H1 (cell line): ENCODE measurements around the gene QPCTL. TPM values are rescaled to one million over a fixed set of nuclear protein-coding genes. Genes with fewer than 3 reads are reported as not detected.
A peak's percentile ranks its signal among the peaks of the same experiment; 100 is the strongest.

Experiments
- CTCF ChIA-PET: fragments of 300-600 bp; sonication (Branson Sonifier 250); formaldehyde crosslinking; loops from one replicate; lab custom pipeline; 2021; ENCODE audit not compliant: partially characterized antibody; lab: Charles Lee
- POLR2A ChIA-PET: fragments of 300-600 bp; sonication (Branson Sonifier 250); formaldehyde crosslinking; loops from one replicate; lab custom pipeline; 2021; ENCODE audit warnings: inconsistent platforms; ENCODE audit not compliant: partially characterized antibody; lab: Charles Lee
- DNase-seq, 2 experiments: peaks; one replicate each; pipeline versions ENCODE4 v3.0.0 to v3.0.0-alpha.2; 2010 to 2022; ENCODE audit warnings: low spot score in 2 of 2, low read depth in 1 of 2, mixed read lengths in 1 of 2
- FAIRE-seq: peaks from 2 replicates; lab custom pipeline; 2011; peaks lifted over from hg19 to GRCh38; lab: Jason Lieb, UNC
- H2AFZ ChIP-seq: 2 replicates; pipeline ENCODE4 v1.8.1; 2012; ENCODE audit warnings: low read length, inconsistent platforms
- H2AK5ac ChIP-seq: 2 replicates; pipeline ENCODE4 v1.6.1; 2013; ENCODE audit warnings: low read depth, low read length
- H2BK120ac ChIP-seq: replicated peaks from 2 replicates; pipeline ENCODE3; 2013; ENCODE audit warnings: low read depth, low read length, inconsistent platforms
- H2BK12ac ChIP-seq: 2 replicates; pipeline ENCODE4 v1.6.1; 2013; ENCODE audit warnings: low read depth, low read length
- H2BK15ac ChIP-seq: 2 replicates; pipeline ENCODE4 v1.6.1; 2013; ENCODE audit warnings: low read length
- H2BK20ac ChIP-seq: 2 replicates; pipeline ENCODE4 v1.6.1; 2013; ENCODE audit warnings: low read length
- H2BK5ac ChIP-seq: 2 replicates; pipeline ENCODE4 v1.6.1; 2013; ENCODE audit warnings: low read depth, low read length
- H3K14ac ChIP-seq: 2 replicates; pipeline ENCODE4 v1.6.1; 2013; ENCODE audit warnings: inconsistent platforms; ENCODE audit not compliant: insufficient read length
- H3K18ac ChIP-seq: 2 replicates; pipeline ENCODE4 v1.6.1; 2013; ENCODE audit warnings: low read length; ENCODE audit errors: extremely low read depth
- H3K23ac ChIP-seq: 2 replicates; pipeline ENCODE4 v1.6.1; 2013; ENCODE audit warnings: inconsistent platforms; ENCODE audit not compliant: insufficient read length
- H3K23me2 ChIP-seq: 2 replicates; pipeline ENCODE4 v1.6.1; 2013; ENCODE audit warnings: low read depth, low read length
- H3K27ac ChIP-seq: 2 replicates; pipeline ENCODE4 v1.6.1; 2011; ENCODE audit warnings: low read depth, low read length, inconsistent platforms
- H3K27me3 ChIP-seq, 4 experiments: replicated peaks in 1 of 4; 1 replicate in 1 of 4; 2 replicates in 3 of 4; pipeline versions ENCODE4 v1.6.1 to v1.8.1; 2011 to 2013; ENCODE audit warnings: low read length in 3 of 4, mild to moderate bottlenecking in 3 of 4, inconsistent platforms in 2 of 4, mixed read lengths in 2 of 4, moderate library complexity in 1 of 4; ENCODE audit not compliant: control insufficient read depth in 3 of 4, insufficient read depth in 3 of 4; ENCODE audit errors: extremely low read depth in 1 of 4
- H3K36me3 ChIP-seq, 4 experiments: 2 replicates each; pipeline versions ENCODE4 v1.6.1 to v1.8.1; 2011 to 2013; ENCODE audit warnings: mild to moderate bottlenecking in 4 of 4, low read length in 3 of 4, moderate library complexity in 2 of 4, control low read depth in 1 of 4, inconsistent platforms in 1 of 4; ENCODE audit not compliant: insufficient read depth in 4 of 4, control insufficient read depth in 2 of 4
- H3K4ac ChIP-seq: replicated peaks from 2 replicates; pipeline ENCODE3; 2013; ENCODE audit warnings: low read length, low read depth, mixed read lengths, inconsistent platforms; ENCODE audit not compliant: insufficient read length
- H3K4me1 ChIP-seq, 4 experiments: replicated peaks in 1 of 4; 1 replicate in 1 of 4; 2 replicates in 3 of 4; pipeline versions ENCODE4 v1.6.1 to v1.8.1; 2011 to 2013; ENCODE audit warnings: low read length in 3 of 4, inconsistent platforms in 2 of 4, mixed read lengths in 1 of 4; ENCODE audit not compliant: insufficient read depth in 4 of 4, control insufficient read depth in 3 of 4
- H3K4me2 ChIP-seq, 2 experiments: 2 replicates each; pipeline versions ENCODE4 v1.6.1 to v1.8.1; 2011 to 2013; ENCODE audit warnings: low read depth in 2 of 2, low read length in 2 of 2, control low read depth in 1 of 2, inconsistent platforms in 1 of 2, mild to moderate bottlenecking in 1 of 2; ENCODE audit not compliant: insufficient read depth in 1 of 2
- H3K4me3 ChIP-seq, 4 experiments: fragments of 200-600, 300-600 bp in 1 of 4; sonication (generic), shearing (Covaris generic), sonication (Bioruptor Twin) in 1 of 4; 2 replicates each; pipeline versions ENCODE4 v1.5.1 to v1.8.1; 2011 to 2016; ENCODE audit warnings: low read length in 4 of 4, low read depth in 3 of 4, control low read depth in 2 of 4, inconsistent platforms in 2 of 4, mild to moderate bottlenecking in 2 of 4, mixed read lengths in 1 of 4, moderate library complexity in 1 of 4; ENCODE audit not compliant: insufficient read depth in 2 of 4; ENCODE audit errors: extremely low read depth in 1 of 4
- H3K56ac ChIP-seq: replicated peaks from 2 replicates; pipeline ENCODE3; 2013; ENCODE audit warnings: low read depth, mild to moderate bottlenecking, mixed read lengths, low read length, inconsistent platforms; ENCODE audit not compliant: insufficient read length
- H3K79me1 ChIP-seq: 2 replicates; pipeline ENCODE4 v1.6.1; 2013; ENCODE audit warnings: low read depth, low read length, control low read depth
- H3K79me2 ChIP-seq, 2 experiments: 2 replicates each; pipeline versions ENCODE4 v1.6.1 to v1.8.1; 2012 to 2013; ENCODE audit warnings: low read length in 2 of 2, mild to moderate bottlenecking in 2 of 2, inconsistent platforms in 1 of 2; ENCODE audit not compliant: insufficient read depth in 2 of 2, control insufficient read depth in 1 of 2
- H3K9ac ChIP-seq, 4 experiments: replicated peaks in 1 of 4; 1 replicate in 1 of 4; 2 replicates in 3 of 4; pipeline versions ENCODE4 v1.6.1 to v1.8.1; 2011 to 2013; ENCODE audit warnings: low read depth in 3 of 4, low read length in 3 of 4, control low read depth in 2 of 4, mild to moderate bottlenecking in 2 of 4, moderate library complexity in 2 of 4, inconsistent platforms in 1 of 4; ENCODE audit errors: extremely low read depth in 1 of 4
- H3K9me3 ChIP-seq, 2 experiments: 2 replicates each; pipeline versions ENCODE4 v1.6.1 to v1.8.1; 2012 to 2013; ENCODE audit warnings: mild to moderate bottlenecking in 2 of 2, moderate library complexity in 2 of 2, control low read depth in 1 of 2, inconsistent platforms in 1 of 2, low read depth in 1 of 2, low read length in 1 of 2, mixed read lengths in 1 of 2; ENCODE audit not compliant: insufficient read depth in 2 of 2
- H4K20me1 ChIP-seq, 2 experiments: replicated peaks in 1 of 2; 2 replicates each; pipeline versions ENCODE3 to v1.8.1; 2011 to 2013; ENCODE audit warnings: inconsistent platforms in 2 of 2, low read length in 2 of 2, mild to moderate bottlenecking in 1 of 2; ENCODE audit not compliant: insufficient read depth in 2 of 2, control insufficient read depth in 1 of 2
- H4K5ac ChIP-seq: 2 replicates; pipeline ENCODE4 v1.6.1; 2013; ENCODE audit warnings: low read length, low read depth, mixed read lengths, inconsistent platforms; ENCODE audit not compliant: insufficient read length
- H4K8ac ChIP-seq: 2 replicates; pipeline ENCODE4 v1.8.0; 2013; ENCODE audit warnings: mild to moderate bottlenecking, moderate library complexity, low read length, inconsistent platforms; ENCODE audit not compliant: insufficient read depth; ENCODE audit errors: extremely low read depth
- H4K91ac ChIP-seq: replicated peaks from 2 replicates; pipeline ENCODE3; 2013; ENCODE audit warnings: low read length, mixed read lengths, inconsistent platforms; ENCODE audit not compliant: insufficient read length
- CEBPB ChIP-seq: IDR thresholded peaks from 2 replicates; pipeline ENCODE4 v1.6.1; 2012; ENCODE audit warnings: low read depth, low read length
- E2F6 ChIP-seq: IDR thresholded peaks from 2 replicates; pipeline ENCODE4 v1.6.1; 2012; ENCODE audit warnings: inconsistent platforms
- EGR1 ChIP-seq: IDR thresholded peaks from 2 replicates; pipeline ENCODE4 v1.6.1; 2011; ENCODE audit warnings: low read depth, low read length, borderline replicate concordance
- SRF ChIP-seq: IDR thresholded peaks from 2 replicates; pipeline ENCODE4 v1.6.1; 2011; ENCODE audit warnings: mild to moderate bottlenecking, low read depth, low read length, moderate library complexity
- WGBS, 2 experiments: shearing (Covaris generic) in 1 of 2; methylation state at CpG; one replicate each; pipeline versions ENCODE4 v1.1.6 to v1.1.7; 2013 to 2015; ENCODE audit warnings: low lambda C conversion rate in 2 of 2, mixed read lengths in 2 of 2, inconsistent platforms in 1 of 2, low coverage in 1 of 2, missing lambda C conversion rate in 1 of 2; ENCODE audit not compliant: insufficient replicate concordance in 2 of 2, insufficient coverage in 1 of 2, insufficient read length in 1 of 2; ENCODE audit errors: extremely low coverage in 1 of 2, missing lambda C conversion rate in 1 of 2; 5-methylcytosine and 5-hydroxymethylcytosine counted together
- polyA plus RNA-seq, 7 experiments: library from polyadenylated mRNA; depleted of rRNA in 3 of 7; stranded (reverse) in 5 of 7; unstranded in 2 of 7; fragments of >200 nt in 5 of 7; fragments of 200-250 nt in 2 of 7; gene quantifications; 1 replicate in 5 of 7; 2 replicates in 1 of 7; 4 replicates in 1 of 7; pipeline versions ENCODE4 v1.2.1 to v1.2.3, GENCODE V29; 2011 to 2013; ENCODE audit warnings: missing spikeins in 2 of 7, mixed read lengths in 2 of 7
- total RNA-seq: library from RNA; stranded (reverse); fragmentation: NEBNext Ultra II Directional; extraction: Animal tissue kit (Norgen Biotek cat#: 25700); gene quantifications from 2 replicates; pipeline ENCODE4 v1.2.1, GENCODE V29; 2021

Gene QPCTL
- total and polyA plus RNA-seq, 2 of the 8 experiments (the other 6 are each of a cell fraction or from before 2014, with no cell fraction given): 25.2 to 35.3 TPM

- no peaks in the 10 kb centered on the region for H3K9me3 ChIP-seq
- no peaks in the 10 kb centered on the region for H3K23me2 ChIP-seq
- no peak overlapping the region for H3K23ac ChIP-seq
- peak overlapping the region; percentile 84 for H2AFZ ChIP-seq
- no peak overlapping the region for H4K8ac ChIP-seq
- FAIRE-seq: peak; percentile 55
- H3K27ac ChIP-seq: no peak overlapping the region
- H3K4me2 ChIP-seq: no peak overlapping the region
- no peak overlapping the region for H2BK5ac ChIP-seq
- H3K79me1 ChIP-seq: no peaks in the 10 kb centered on the region
- H2BK20ac ChIP-seq: no peak overlapping the region
- no peaks in the 10 kb centered on the region for H3K36me3 ChIP-seq
- no peak overlapping the region for H4K5ac ChIP-seq
- H2AK5ac ChIP-seq: no peak overlapping the region
- H3K79me2 ChIP-seq: no peaks in the 10 kb centered on the region
- no peak overlapping the region for H3K14ac ChIP-seq
- 0 out of 2 replicates have a peak overlapping the region, but pooled peaks have one; percentile 21 for H2BK12ac ChIP-seq
- no peak overlapping the region for H3K18ac ChIP-seq
- H3K27me3 ChIP-seq: no peaks in the 10 kb centered on the region; a peak in 1 of 7 replicates
- no peaks in the 10 kb centered on the region for H3K4me1 ChIP-seq
- H4K91ac ChIP-seq: no peak overlapping the region
- H3K4ac ChIP-seq: no peak overlapping the region
- POLR2A ChIA-PET: interaction anchor here (0.8 to 1.8 kb wide), 3 partner anchors 10 to 29 kb away, joined by 3 to 5 read pairs (median 4); partner anchors contain the start of gene SIX5
- H4K20me1 ChIP-seq: no peaks in the 10 kb centered on the region
- no peak overlapping the region for H3K4me3 ChIP-seq
- CTCF ChIA-PET: interaction anchor here (0.9 to 1.6 kb wide), 2 partner anchors 14 to 35 kb away, joined by 4 to 7 read pairs; no protein-coding TSS in a partner anchor
- no peak for DNase-seq
- WGBS, 2 experiments: 90% methylated on average over 10 of the region's 10 CpGs; no CpG with 5 or more reads in 1 of the 2 experiments
- no peak overlapping the region; the same call in 1 of the 2 replicates for H2BK15ac ChIP-seq
- H2BK120ac ChIP-seq: no peak overlapping the region
- no peak overlapping the region for H3K9ac ChIP-seq
- no peak overlapping the region for H3K56ac ChIP-seq
- TF ChIP-seq CEBPB (no peak), SRF (no peak), EGR1 (no peak), E2F6 (0 out of 2 replicates have a peak, but pooled peaks have one; percentile 12)
Measured at GRCh38 chr19:45739498-45740439, 47.3 kb downstream of the QPCTL start.
